ENCODE results near the gene CD79B. TPM values are rescaled to one million over a fixed set of nuclear protein-coding genes. Genes with fewer than 3 reads are reported as not detected.

CD79B gene
- total and polyA plus RNA-seq, 10 of the 15 experiments (the other 5 are each of a cell fraction or from before 2014, with no cell fraction given) = 17.5 to 148 (median 79.1) TPM

DNA sequence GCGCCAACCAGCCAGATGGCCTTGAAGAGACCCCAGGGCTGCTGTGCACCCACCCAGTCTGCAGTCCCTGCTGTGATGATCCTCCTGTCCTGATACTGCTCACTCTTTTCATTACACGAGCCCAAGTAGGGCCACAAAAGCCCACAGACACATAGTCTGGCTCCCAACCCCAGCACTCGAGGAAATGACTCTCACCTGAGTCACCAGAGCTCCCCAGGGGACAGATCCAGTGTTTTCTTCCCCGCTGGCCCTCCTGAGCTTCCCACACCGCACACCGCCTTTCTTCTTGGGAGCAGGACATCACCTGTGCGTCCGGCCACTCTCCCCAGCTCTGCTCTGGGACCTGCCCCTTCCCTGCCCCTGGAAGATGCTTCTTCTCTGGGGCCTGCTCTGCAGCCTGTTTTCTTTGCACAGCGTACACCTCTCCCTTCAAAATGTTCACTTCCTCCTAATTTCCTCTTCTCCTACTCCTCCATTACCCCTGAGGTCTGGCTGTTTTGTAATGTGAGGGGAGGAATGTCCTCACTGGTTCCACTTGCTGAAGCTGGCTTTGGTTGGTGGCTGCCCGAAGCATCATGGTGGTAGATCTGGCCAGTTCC is 42.6 kb upstream of the CD79B start:
- ChIA-PET RAD21 (ENCODE audit: unreplicated experiment) (interaction anchor here (1.0 to 1.1 kb wide), 2 partner anchors 28 to 51 kb away, joined by 3 read pairs; no protein-coding TSS in a partner anchor), CTCF (interaction anchor here (1.2 to 3.6 kb wide), 6 partner anchors 17 to 86 kb away, joined by 3 to 18 read pairs (median 4); partner anchors contain the start of gene GH1), SMC1A (ENCODE audit: uncharacterized antibody, unreplicated experiment) (no interaction called here), POLR2A (no interaction called here)
- no peak for DNase-seq (ENCODE audit: low read depth, low spot score)
- Histone ChIP-seq H3K79me2 (ENCODE audit: control insufficient read depth, insufficient read depth, low read length) (no peaks in the 10 kb centered on the region), H2AFZ (ENCODE audit: control insufficient read depth, low read depth, low read length) (no peak overlapping the region), H3K36me3 (ENCODE audit: control insufficient read depth in 2 of 2, insufficient read depth in 2 of 2, low read length in 1 of 2) (no peaks in the 10 kb centered on the region), H3K27ac (ENCODE audit: control insufficient read depth, insufficient read depth) (no peak overlapping the region), H3K9me3 (replicated peaks; ENCODE audit: control insufficient read depth, insufficient read depth, low read length) (no peaks in the 10 kb centered on the region), H3K9ac (ENCODE audit: control insufficient read depth, insufficient read depth, low read length) (no peak overlapping the region), H3K4me3 (no peak overlapping the region), H3K4me1 (ENCODE audit: control insufficient read depth, insufficient read depth, low read length) (no peaks in the 10 kb centered on the region), H3K4me2 (ENCODE audit: control insufficient read depth, insufficient read depth) (no peak overlapping the region), H4K20me1 (ENCODE audit: control insufficient read depth, insufficient read depth) (no peaks in the 10 kb centered on the region), H3K27me3 (replicated peaks in 1 of 2; ENCODE audit: control insufficient read depth in 2 of 2, insufficient read depth in 2 of 2, low read length in 1 of 2) (peaks cover 0 to 2% of the 10 kb centered on the region in 2 experiments; a peak in 1 of 4 replicates)
- no TSS peak for BruUV-seq (replicated peaks)
- in situ Hi-C loops (cut with MboI) = no loop called here
- ATAC-seq = no peak
- WGBS (ENCODE audit: insufficient coverage, insufficient replicate concordance, low lambda C conversion rate, missing lambda C conversion rate) = 47% methylated on average over 10 of the region's 10 CpGs
- FAIRE-seq = no peak
- intact Hi-C loops (cut with micrococcal nuclease; ENCODE audit: unreplicated experiment) = no loop called here
- TF ChIP-seq NFYB (IDR thresholded peaks at IDR 0.05; ENCODE audit: insufficient read depth, low read depth, low read length) = no peak
- TF ChIP-seq, protein P1, sequence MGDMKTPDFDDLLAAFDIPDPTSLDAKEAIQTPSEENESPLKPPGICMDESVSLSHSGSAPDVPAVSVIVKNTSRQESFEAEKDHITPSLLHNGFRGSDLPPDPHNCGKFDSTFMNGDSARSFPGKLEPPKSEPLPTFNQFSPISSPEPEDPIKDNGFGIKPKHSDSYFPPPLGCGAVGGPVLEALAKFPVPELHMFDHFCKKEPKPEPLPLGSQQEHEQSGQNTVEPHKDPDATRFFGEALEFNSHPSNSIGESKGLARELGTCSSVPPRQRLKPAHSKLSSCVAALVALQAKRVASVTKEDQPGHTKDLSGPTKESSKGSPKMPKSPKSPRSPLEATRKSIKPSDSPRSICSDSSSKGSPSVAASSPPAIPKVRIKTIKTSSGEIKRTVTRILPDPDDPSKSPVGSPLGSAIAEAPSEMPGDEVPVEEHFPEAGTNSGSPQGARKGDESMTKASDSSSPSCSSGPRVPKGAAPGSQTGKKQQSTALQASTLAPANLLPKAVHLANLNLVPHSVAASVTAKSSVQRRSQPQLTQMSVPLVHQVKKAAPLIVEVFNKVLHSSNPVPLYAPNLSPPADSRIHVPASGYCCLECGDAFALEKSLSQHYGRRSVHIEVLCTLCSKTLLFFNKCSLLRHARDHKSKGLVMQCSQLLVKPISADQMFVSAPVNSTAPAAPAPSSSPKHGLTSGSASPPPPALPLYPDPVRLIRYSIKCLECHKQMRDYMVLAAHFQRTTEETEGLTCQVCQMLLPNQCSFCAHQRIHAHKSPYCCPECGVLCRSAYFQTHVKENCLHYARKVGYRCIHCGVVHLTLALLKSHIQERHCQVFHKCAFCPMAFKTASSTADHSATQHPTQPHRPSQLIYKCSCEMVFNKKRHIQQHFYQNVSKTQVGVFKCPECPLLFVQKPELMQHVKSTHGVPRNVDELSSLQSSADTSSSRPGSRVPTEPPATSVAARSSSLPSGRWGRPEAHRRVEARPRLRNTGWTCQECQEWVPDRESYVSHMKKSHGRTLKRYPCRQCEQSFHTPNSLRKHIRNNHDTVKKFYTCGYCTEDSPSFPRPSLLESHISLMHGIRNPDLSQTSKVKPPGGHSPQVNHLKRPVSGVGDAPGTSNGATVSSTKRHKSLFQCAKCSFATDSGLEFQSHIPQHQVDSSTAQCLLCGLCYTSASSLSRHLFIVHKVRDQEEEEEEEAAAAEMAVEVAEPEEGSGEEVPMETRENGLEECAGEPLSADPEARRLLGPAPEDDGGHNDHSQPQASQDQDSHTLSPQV (IDR thresholded peaks at IDR 0.05) = no peak
- TF ChIP-seq, protein P2, sequence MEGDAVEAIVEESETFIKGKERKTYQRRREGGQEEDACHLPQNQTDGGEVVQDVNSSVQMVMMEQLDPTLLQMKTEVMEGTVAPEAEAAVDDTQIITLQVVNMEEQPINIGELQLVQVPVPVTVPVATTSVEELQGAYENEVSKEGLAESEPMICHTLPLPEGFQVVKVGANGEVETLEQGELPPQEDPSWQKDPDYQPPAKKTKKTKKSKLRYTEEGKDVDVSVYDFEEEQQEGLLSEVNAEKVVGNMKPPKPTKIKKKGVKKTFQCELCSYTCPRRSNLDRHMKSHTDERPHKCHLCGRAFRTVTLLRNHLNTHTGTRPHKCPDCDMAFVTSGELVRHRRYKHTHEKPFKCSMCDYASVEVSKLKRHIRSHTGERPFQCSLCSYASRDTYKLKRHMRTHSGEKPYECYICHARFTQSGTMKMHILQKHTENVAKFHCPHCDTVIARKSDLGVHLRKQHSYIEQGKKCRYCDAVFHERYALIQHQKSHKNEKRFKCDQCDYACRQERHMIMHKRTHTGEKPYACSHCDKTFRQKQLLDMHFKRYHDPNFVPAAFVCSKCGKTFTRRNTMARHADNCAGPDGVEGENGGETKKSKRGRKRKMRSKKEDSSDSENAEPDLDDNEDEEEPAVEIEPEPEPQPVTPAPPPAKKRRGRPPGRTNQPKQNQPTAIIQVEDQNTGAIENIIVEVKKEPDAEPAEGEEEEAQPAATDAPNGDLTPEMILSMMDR (IDR thresholded peaks at IDR 0.05 in 2 of 3, conservative IDR thresholded peaks at IDR 0.05 in 1 of 3; ENCODE audit: control insufficient read depth in 2 of 3, extremely low read depth in 1 of 3, insufficient read depth in 1 of 3, low read depth in 3 of 3, low read length in 3 of 3) = no peak
- TF ChIP-seq, protein P3, sequence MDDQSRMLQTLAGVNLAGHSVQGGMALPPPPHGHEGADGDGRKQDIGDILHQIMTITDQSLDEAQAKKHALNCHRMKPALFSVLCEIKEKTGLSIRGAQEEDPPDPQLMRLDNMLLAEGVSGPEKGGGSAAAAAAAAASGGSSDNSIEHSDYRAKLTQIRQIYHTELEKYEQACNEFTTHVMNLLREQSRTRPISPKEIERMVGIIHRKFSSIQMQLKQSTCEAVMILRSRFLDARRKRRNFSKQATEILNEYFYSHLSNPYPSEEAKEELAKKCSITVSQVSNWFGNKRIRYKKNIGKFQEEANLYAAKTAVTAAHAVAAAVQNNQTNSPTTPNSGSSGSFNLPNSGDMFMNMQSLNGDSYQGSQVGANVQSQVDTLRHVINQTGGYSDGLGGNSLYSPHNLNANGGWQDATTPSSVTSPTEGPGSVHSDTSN (IDR thresholded peaks at IDR 0.05; ENCODE audit: insufficient replicate concordance, low read depth, low read length) = no peak
- no peak for TF ChIP-seq RBBP5 (conservative IDR thresholded peaks at IDR 0.05)
- TF ChIP-seq STAT1 (conservative IDR thresholded peaks at IDR 0.05) = no peak
- no peak for TF ChIP-seq BMI1 (IDR thresholded peaks at IDR 0.05; ENCODE audit: borderline replicate concordance)
- TF ChIP-seq, protein P4, sequence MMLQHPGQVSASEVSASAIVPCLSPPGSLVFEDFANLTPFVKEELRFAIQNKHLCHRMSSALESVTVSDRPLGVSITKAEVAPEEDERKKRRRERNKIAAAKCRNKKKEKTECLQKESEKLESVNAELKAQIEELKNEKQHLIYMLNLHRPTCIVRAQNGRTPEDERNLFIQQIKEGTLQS (IDR thresholded peaks at IDR 0.05; ENCODE audit: borderline replicate concordance, extremely low read depth, low read depth, low read length) = no peak
- TF ChIP-seq, protein P5, sequence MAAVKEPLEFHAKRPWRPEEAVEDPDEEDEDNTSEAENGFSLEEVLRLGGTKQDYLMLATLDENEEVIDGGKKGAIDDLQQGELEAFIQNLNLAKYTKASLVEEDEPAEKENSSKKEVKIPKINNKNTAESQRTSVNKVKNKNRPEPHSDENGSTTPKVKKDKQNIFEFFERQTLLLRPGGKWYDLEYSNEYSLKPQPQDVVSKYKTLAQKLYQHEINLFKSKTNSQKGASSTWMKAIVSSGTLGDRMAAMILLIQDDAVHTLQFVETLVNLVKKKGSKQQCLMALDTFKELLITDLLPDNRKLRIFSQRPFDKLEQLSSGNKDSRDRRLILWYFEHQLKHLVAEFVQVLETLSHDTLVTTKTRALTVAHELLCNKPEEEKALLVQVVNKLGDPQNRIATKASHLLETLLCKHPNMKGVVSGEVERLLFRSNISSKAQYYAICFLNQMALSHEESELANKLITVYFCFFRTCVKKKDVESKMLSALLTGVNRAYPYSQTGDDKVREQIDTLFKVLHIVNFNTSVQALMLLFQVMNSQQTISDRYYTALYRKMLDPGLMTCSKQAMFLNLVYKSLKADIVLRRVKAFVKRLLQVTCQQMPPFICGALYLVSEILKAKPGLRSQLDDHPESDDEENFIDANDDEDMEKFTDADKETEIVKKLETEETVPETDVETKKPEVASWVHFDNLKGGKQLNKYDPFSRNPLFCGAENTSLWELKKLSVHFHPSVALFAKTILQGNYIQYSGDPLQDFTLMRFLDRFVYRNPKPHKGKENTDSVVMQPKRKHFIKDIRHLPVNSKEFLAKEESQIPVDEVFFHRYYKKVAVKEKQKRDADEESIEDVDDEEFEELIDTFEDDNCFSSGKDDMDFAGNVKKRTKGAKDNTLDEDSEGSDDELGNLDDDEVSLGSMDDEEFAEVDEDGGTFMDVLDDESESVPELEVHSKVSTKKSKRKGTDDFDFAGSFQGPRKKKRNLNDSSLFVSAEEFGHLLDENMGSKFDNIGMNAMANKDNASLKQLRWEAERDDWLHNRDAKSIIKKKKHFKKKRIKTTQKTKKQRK (IDR thresholded peaks at IDR 0.05; ENCODE audit: low read depth, low read length) = no peak
- no peak for TF ChIP-seq EZH2 (IDR thresholded peaks at IDR 0.05; ENCODE audit: borderline replicate concordance, control insufficient read depth, low read depth, low read length)

All from GM12878 (cell line).